ENCODE data around the gene DCAF12.

- TF ChIP-seq CTCF (IDR thresholded peaks at IDR 0.05 in 8 of 11, conservative IDR thresholded peaks at IDR 0.05 in 3 of 11) (no peak), POLR2A (IDR thresholded peaks at IDR 0.05) (no peak)
These were observed 18.7 kb upstream of the DCAF12 start for GRCh38 chr9:34145165-34145564.
